ENCODE results near the gene HSD17B3.

DNA sequence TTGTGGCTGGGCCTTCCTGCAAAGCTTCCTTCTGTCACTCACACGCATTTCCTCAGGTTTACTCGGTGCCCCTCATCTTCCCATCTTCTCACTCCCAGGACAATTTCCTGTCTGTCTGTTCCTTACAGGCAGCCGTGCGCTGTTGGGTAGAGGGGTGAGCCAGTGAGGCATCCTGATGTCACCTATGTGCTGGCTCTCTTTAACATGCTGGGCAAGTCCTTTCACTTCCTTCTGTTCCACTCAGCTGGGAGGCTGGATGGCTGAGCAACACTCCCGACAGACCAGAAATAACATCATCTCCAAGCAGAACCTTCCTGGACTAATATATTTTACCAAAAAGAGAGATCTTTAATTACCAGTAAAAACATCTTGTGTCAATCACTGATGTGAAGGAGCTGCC, 103.0 kb downstream of the HSD17B3 start:
- no peak for TF ChIP-seq POLR2AphosphoS5 (IDR thresholded peaks at IDR 0.05; ENCODE audit: low read depth, low read length)
- no peak for TF ChIP-seq POLR2A (IDR thresholded peaks at IDR 0.05; ENCODE audit: low read depth, low read length)

Data from GM12892 (cell line).